AG09309 (cell line): ENCODE measurements around the gene PCK2.

Experiments
- DNase-seq: peaks from one replicate; pipeline ENCODE4 v3.0.0-alpha.2; 2010; ENCODE audit warnings: low read depth
- H3K4me3 ChIP-seq: 2 replicates; pipeline ENCODE4 v1.5.1; 2011; ENCODE audit warnings: mild to moderate bottlenecking, low read depth, low read length, moderate library complexity; ENCODE audit not compliant: control insufficient read depth
- TF ChIP-seq, protein P1 (sequence below): IDR thresholded peaks from 2 replicates; pipeline ENCODE4 v1.5.1; 2011; ENCODE audit warnings: mild to moderate bottlenecking, low read depth, low read length, inconsistent platforms; ENCODE audit not compliant: insufficient read depth, control insufficient read depth; ENCODE audit errors: missing control alignments

PCK2 gene

DNA sequence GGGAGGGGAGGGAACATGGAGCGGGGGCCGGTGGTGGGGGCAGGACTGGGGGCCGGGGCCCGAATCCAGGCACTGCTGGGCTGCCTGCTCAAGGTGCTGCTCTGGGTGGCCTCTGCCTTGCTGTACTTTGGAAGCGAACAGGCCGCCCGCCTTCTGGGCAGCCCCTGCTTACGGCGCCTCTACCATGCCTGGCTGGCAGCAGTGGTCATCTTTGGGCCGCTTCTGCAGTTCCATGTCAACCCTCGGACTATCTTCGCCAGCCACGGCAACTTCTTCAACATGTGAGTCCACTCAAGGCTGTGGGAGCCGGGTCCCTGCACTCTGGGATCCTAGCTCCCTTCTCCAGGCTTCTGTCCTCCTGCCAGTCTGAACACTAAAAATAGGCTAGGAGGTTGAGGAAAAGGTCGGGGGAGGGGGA, 37.4 kb downstream of the PCK2 start:
- no peak overlapping the region for H3K4me3 ChIP-seq
- DNase-seq = no peak
- TF ChIP-seq, protein P1, sequence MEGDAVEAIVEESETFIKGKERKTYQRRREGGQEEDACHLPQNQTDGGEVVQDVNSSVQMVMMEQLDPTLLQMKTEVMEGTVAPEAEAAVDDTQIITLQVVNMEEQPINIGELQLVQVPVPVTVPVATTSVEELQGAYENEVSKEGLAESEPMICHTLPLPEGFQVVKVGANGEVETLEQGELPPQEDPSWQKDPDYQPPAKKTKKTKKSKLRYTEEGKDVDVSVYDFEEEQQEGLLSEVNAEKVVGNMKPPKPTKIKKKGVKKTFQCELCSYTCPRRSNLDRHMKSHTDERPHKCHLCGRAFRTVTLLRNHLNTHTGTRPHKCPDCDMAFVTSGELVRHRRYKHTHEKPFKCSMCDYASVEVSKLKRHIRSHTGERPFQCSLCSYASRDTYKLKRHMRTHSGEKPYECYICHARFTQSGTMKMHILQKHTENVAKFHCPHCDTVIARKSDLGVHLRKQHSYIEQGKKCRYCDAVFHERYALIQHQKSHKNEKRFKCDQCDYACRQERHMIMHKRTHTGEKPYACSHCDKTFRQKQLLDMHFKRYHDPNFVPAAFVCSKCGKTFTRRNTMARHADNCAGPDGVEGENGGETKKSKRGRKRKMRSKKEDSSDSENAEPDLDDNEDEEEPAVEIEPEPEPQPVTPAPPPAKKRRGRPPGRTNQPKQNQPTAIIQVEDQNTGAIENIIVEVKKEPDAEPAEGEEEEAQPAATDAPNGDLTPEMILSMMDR = no peak

DNA sequence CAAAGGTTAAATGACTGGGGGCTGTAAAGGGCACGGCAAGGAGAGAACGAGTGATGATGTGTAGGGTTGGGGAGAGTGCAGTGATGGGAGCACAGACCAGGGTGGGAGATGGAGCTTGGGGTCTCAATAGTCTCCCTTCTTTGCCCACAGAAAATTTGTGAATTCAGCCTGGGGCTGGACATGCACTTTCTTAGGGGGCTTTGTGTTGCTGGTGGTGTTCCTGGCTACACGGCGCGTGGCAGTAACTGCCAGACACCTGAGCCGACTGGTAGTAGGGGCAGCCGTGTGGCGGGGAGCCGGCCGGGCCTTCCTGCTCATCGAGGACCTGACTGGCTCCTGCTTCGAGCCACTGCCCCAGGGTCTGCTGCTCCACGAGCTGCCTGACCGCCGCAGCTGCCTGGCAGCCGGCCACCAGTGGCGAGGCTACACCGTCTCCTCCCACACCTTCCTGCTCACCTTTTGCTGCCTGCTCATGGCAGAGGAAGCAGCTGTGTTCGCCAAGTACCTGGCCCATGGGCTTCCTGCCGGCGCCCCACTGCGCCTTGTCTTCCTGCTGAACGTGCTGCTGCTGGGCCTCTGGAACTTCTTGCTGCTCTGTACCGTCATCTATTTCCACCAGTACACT, 38.1 kb downstream of the PCK2 start:
- TF ChIP-seq, protein P1 = no peak
- no peak overlapping the region for H3K4me3 ChIP-seq
- DNase-seq = no peak

DNA sequence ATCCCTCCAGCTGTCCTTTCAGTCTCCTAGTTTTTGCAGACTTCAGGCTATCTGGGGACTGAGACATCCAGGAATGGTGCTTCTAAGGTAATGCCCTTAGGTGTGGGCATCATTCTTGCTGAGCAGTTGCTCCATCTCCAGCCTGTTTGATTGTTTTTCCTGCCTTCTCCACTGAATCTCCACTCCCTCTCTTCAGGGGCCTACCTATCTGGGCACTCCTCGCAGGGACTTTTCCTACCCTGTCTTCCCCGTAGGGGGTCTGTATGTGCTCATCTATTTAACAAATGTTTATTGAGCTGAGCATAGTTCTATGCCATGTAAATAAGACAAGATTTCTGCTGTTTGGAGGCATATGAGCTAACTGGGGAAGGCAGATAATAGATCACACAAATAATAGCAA, 38.9 kb downstream of the PCK2 start:
- no peak for DNase-seq
- no peak overlapping the region for H3K4me3 ChIP-seq
- TF ChIP-seq, protein P1 = no peak

DNA sequence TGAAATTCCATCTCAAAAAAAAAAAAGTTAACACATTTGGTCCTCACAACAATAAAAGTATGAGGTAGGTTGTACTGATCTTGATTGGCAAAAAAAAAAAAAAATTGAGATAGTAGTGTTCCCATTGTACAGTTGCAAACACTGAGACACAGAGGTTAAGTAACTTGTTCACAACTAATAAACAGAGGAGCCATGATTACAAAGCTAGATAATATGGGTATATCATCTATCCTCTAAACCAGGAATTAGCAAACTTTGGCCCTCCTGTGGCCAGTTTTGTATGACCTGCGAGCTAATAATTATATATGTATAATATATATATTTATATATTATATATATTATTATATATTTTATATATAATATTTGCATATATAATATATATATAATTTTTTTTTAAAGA, 39.6 kb downstream of the PCK2 start:
- DNase-seq = no peak
- H3K4me3 ChIP-seq = no peak overlapping the region
- TF ChIP-seq, protein P1 = no peak

DNA sequence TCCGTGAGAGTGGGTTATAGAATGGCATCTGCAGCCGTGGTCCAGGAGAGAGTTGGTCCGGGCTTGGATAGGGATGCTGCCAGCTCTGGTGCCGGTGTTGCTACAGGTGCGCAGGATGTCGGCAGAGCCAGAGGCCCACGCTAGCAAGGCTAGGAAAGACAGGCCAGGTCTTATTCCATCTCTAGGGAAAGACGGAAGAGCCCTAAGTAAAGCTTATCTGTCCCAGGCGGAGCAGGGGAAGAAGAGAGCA, 41.4 kb downstream of the PCK2 start:
- peak overlapping the region; percentile 61 for H3K4me3 ChIP-seq
- DNase-seq = no peak
- TF ChIP-seq, protein P1 = no peak

DNA sequence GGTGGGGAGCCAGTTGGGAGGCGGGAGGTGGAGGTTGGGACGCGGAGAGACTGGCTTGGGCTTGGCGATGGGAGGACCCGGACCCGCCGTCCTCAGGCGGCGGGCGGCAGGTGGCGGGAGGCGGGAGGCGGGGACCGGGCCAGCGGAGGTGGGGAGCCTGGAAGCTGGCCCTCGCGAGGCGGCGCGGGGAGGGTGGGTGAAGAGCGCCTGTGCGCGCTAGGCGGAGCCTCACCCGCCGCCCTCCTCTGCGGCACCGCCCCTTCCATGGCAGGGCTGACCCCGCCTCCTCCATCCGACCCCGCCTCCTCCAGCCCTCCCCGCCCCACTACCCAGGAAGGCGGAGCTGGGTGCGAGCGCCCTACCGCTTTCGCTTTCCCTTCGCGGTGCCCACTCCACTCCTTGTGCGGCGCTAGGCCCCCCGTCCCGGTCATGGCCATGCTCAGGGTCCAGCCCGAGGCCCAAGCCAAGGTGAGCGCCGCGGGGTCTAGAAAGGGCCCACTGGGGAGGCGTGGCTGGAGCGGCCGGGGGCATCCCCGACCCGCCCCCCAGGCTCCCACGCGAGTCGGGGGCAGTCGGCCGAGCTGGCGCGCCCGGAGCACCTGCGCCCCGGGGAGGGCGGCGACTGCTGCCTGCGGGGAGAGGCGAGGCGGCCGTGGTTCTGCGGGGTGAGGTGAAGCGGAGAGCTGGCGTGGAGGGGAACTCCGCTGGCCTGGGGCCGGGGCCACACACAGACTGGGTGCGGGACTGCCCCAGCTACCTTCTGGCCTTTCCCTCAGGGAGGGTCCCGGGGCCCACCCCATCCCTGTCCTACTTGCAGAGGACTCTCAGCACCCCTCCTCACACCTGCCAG, 41.9 kb downstream of the PCK2 start, which contains the start of gene PSME1:
Gene PSME1 (plus strand): TSS at position 361 of the 850 bp plus-strand sequence. CDS start 69 bp downstream, at position 430.
- peak within 1 kb of the TSS; percentile 61 for H3K4me3 ChIP-seq
- TF ChIP-seq, protein P1 = no peak
- peak; percentile 27 for DNase-seq
